Caco-2 (cell line): ENCODE measurements around the gene ACAA2. TPM values are rescaled to one million over a fixed set of nuclear protein-coding genes. Genes with fewer than 3 reads are reported as not detected.
"Not testable (repeated sequence)": the region's sequence is repeated elsewhere in the genome, so short reads cannot be mapped to it uniquely, and the experiment has no call there.

ENCODE experiments used
- BruUV-seq: library from RNA; stranded (reverse); fragments of 400-500 nt; replicated peaks from 2 replicates; lab custom pipeline; 2021; lab: Mats Ljungman, UMichigan
- CTCF ChIA-PET: fragments of 300-600 bp; sonication (Branson Sonifier 250); formaldehyde crosslinking; loops from one replicate; lab custom pipeline; 2022; ENCODE audit warnings: antibody characterized with exemption; lab: Charles Lee
- POLR2A ChIA-PET: fragments of 300-600 bp; sonication (Branson Sonifier 250); formaldehyde crosslinking; loops from one replicate; lab custom pipeline; 2022; ENCODE audit warnings: antibody characterized with exemption; lab: Charles Lee
- DNase-seq, 2 experiments: peaks; one replicate each; pipeline versions ENCODE4 v3.0.0 to v3.0.0-alpha.2; 2020 to 2022
- H3K27me3 ChIP-seq: replicated peaks from 2 replicates; pipeline ENCODE4 v1.6.0; 2011; ENCODE audit warnings: low read length; ENCODE audit not compliant: control insufficient read depth, insufficient read depth
- H3K36me3 ChIP-seq: 2 replicates; pipeline ENCODE4 v1.5.1; 2011; ENCODE audit warnings: low read length; ENCODE audit not compliant: control insufficient read depth, insufficient read depth
- H3K4me1 ChIP-seq: fragments of 250-450 bp; sonication (Bioruptor Pico); 2 replicates; pipeline ENCODE4 v1.5.1; 2020; ENCODE audit warnings: mild to moderate bottlenecking
- H3K4me3 ChIP-seq: 2 replicates; pipeline ENCODE4 v1.5.1; 2011; ENCODE audit warnings: low read depth, mild to moderate bottlenecking, control low read depth, low read length
- H3K9me3 ChIP-seq: fragments of 250-450 bp; sonication (Bioruptor Pico); 2 replicates; pipeline ENCODE4 v1.5.1; 2020; ENCODE audit warnings: mild to moderate bottlenecking, moderate library complexity
- H3K27ac Mint-ChIP-seq: one replicate; pipeline ENCODE4 v1.8.0; 2022; ENCODE audit warnings: mixed read lengths; ENCODE audit not compliant: unreplicated experiment
- H3K27me3 Mint-ChIP-seq: one replicate; pipeline ENCODE4 v1.8.0; 2022; ENCODE audit warnings: mixed read lengths; ENCODE audit not compliant: insufficient read depth, unreplicated experiment
- H3K36me3 Mint-ChIP-seq: one replicate; pipeline ENCODE4 v1.8.0; 2022; ENCODE audit warnings: mild to moderate bottlenecking, mixed read lengths; ENCODE audit not compliant: insufficient read depth, unreplicated experiment
- H3K4me1 Mint-ChIP-seq: one replicate; pipeline ENCODE4 v1.8.0; 2022; ENCODE audit warnings: low read depth, mixed read lengths; ENCODE audit not compliant: unreplicated experiment
- H3K4me3 Mint-ChIP-seq: one replicate; pipeline ENCODE4 v1.8.0; 2022; ENCODE audit warnings: mild to moderate bottlenecking, moderate library complexity, mixed read lengths; ENCODE audit not compliant: unreplicated experiment
- H3K9me3 Mint-ChIP-seq: one replicate; pipeline ENCODE4 v1.8.0; 2022; ENCODE audit warnings: mixed read lengths; ENCODE audit not compliant: unreplicated experiment
- intact Hi-C: fragments of 100-400 bp; cut with micrococcal nuclease; formaldehyde crosslinking; loops from one replicate; pipeline ENCODE4 v1.10.0; 2022; ENCODE audit not compliant: unreplicated experiment
- total RNA-seq: library from RNA; stranded (reverse); gene quantifications from 2 replicates; pipeline ENCODE4 v1.2.3, GENCODE V29; 2022
- TF ChIP-seq, protein P1 (sequence below), 2 experiments: fragments of 200-600 bp in 1 of 2; IDR thresholded peaks; 1 replicate in 1 of 2; 2 replicates in 1 of 2; pipeline versions ENCODE4 v1.5.1 to v1.8.0; 2011 to 2022; ENCODE audit warnings: antibody characterized with exemption in 1 of 2, control low read depth in 1 of 2, inconsistent platforms in 1 of 2, low read depth in 1 of 2, low read length in 1 of 2, mild to moderate bottlenecking in 1 of 2, moderate library complexity in 1 of 2; ENCODE audit not compliant: insufficient read depth in 1 of 2, severe bottlenecking in 1 of 2, unreplicated experiment in 1 of 2

Gene ACAA2
- total RNA-seq, 1 experiment from 2014 or later: 207 TPM

DNA sequence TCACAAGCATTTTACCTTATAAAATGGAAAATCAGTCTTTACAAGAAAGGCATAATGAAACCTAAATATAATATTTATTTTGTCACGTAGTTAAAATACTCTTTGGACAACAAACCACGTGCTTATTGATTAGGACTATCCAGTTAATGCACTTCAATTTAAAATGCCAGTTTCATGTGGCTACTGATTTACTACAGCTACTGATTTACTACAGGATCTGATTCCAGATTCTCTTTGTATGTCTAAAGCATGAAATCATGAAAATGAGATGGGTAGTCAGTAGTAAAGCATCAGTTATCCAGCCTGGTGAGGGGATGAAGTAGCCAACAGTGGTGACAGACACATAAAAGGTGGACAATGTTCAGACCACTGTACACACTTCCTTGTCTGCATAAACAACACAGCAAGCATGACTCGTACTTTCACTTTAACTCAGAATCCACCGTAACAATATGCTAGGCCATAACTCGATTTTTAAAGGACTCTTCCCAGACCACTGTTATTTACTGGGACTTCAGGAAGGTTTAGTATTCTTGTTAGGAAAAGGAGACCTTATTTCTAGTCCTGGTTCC is 24.9 kb downstream of the ACAA2 start:
- Mint-ChIP-seq H3K27me3 (no peaks in the 10 kb centered on the region), H3K27ac (no peak overlapping the region), H3K36me3 (peaks cover 68% of the 10 kb centered on the region), H3K9me3 (no peaks in the 10 kb centered on the region), H3K4me1 (no peaks in the 10 kb centered on the region), H3K4me3 (no peak overlapping the region)
- Histone ChIP-seq H3K27me3 (no peaks in the 10 kb centered on the region), H3K4me1 (no peaks in the 10 kb centered on the region), H3K4me3 (no peak overlapping the region), H3K36me3 (no peaks in the 10 kb centered on the region), H3K9me3 (no peaks in the 10 kb centered on the region)
- intact Hi-C loops: no loop called here
- ChIA-PET POLR2A (no interaction called here), CTCF (no interaction called here)
- DNase-seq: no peak
- no TSS peak for BruUV-seq
- TF ChIP-seq, protein P1, sequence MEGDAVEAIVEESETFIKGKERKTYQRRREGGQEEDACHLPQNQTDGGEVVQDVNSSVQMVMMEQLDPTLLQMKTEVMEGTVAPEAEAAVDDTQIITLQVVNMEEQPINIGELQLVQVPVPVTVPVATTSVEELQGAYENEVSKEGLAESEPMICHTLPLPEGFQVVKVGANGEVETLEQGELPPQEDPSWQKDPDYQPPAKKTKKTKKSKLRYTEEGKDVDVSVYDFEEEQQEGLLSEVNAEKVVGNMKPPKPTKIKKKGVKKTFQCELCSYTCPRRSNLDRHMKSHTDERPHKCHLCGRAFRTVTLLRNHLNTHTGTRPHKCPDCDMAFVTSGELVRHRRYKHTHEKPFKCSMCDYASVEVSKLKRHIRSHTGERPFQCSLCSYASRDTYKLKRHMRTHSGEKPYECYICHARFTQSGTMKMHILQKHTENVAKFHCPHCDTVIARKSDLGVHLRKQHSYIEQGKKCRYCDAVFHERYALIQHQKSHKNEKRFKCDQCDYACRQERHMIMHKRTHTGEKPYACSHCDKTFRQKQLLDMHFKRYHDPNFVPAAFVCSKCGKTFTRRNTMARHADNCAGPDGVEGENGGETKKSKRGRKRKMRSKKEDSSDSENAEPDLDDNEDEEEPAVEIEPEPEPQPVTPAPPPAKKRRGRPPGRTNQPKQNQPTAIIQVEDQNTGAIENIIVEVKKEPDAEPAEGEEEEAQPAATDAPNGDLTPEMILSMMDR (IDR thresholded peaks at IDR 0.05; ENCODE audit: insufficient read depth in 1 of 2, low read depth in 1 of 2, low read length in 1 of 2, severe bottlenecking in 1 of 2, unreplicated experiment in 1 of 2): no peak

DNA sequence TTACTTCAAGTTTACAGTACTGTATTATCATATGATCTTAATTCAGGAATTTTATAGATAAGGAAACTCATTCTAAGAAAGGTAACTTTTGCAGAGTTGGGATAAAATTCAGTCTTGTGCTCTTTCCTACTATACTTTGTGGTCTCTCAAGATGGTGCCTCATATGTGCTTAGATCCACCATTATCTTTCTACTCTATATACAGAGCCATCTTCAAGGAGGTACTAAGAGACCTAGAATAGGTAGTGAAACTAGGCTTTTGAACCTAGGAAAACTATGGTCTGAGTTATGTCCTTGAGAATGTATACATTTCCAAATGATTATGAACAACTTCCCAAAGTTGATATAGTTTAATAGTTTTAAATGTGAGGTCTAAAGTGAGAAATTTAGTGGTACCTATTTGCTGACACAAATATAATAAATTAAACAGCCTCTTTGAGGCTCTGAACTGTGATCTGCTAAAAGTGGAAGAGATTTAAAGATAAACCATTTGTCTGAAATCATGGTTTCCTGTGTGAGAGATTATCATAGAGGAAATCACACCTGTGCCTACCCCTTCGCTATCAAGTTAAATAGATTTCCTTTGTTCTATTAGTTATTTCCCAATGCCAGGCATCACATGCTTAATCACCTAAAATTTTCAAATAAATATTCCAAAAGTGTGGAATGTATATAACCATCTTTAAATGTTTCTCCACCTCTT is 27.2 kb downstream of the ACAA2 start:
- ChIA-PET CTCF (no interaction called here), POLR2A (no interaction called here)
- no peaks in the 10 kb centered on the region for H3K27me3 Mint-ChIP-seq
- no peaks in the 10 kb centered on the region for H3K4me1 Mint-ChIP-seq
- H3K36me3 ChIP-seq: no peaks in the 10 kb centered on the region
- H3K27ac Mint-ChIP-seq: no peak overlapping the region
- peaks cover 71% of the 10 kb centered on the region for H3K36me3 Mint-ChIP-seq
- H3K4me3 ChIP-seq: no peak overlapping the region
- no peaks in the 10 kb centered on the region for H3K27me3 ChIP-seq
- BruUV-seq: no TSS peak
- no peaks in the 10 kb centered on the region for H3K4me1 ChIP-seq
- H3K4me3 Mint-ChIP-seq: no peak overlapping the region
- intact Hi-C loops: no loop called here
- TF ChIP-seq, protein P1 (IDR thresholded peaks at IDR 0.05; ENCODE audit: insufficient read depth in 1 of 2, low read depth in 1 of 2, low read length in 1 of 2, severe bottlenecking in 1 of 2, unreplicated experiment in 1 of 2): no peak
- no peak for DNase-seq
- H3K9me3 Mint-ChIP-seq: no peaks in the 10 kb centered on the region
- H3K9me3 ChIP-seq: no peaks in the 10 kb centered on the region

DNA sequence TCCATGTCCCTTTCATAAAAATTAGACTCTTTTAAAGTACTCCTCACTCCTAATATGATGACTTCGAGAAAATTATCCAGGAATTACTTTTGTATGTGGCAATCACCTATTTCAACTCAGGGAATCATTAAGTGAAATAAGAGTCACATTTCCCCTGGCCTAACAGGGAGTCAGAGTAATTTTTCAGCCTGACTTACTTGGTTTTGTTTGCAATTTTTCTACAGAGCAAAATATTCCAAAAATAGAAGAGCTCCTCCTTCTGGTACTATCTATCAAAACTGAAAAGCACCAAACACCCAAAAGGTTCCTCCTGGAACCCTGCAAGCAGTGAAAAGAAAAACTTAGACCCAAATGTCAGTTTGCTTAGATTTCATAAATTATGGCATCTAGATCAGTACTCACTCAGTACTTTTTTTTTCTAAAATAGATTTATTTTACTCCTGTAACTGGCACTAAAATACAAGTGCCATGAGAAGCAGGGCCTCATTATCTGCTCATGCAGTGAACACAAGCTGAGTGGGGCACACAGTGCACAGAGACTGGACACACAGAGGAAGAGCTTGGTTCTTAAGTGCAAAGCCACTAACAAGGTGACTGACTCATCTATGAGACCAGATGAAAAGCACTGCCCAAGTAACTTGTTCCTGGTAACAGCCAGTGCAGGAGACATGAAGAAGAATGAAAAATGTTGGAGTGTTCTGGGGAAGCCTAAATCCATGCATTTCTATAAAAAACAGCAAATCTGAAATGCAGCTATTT is 28.7 kb downstream of the ACAA2 start:
- TF ChIP-seq, protein P1 (IDR thresholded peaks at IDR 0.05; ENCODE audit: insufficient read depth in 1 of 2, low read depth in 1 of 2, low read length in 1 of 2, severe bottlenecking in 1 of 2, unreplicated experiment in 1 of 2): no peak
- H3K27me3 Mint-ChIP-seq: no peaks in the 10 kb centered on the region
- CTCF ChIA-PET: interaction anchor here (0.7 to 1.7 kb wide), 4 partner anchors 10 to 297 kb away, joined by 3 to 6 read pairs (median 3); partner anchors contain the start of gene C18orf32
- DNase-seq: no peak
- no peak overlapping the region for H3K4me3 Mint-ChIP-seq
- no peaks in the 10 kb centered on the region for H3K36me3 ChIP-seq
- POLR2A ChIA-PET: no interaction called here
- no peak overlapping the region for H3K4me3 ChIP-seq
- H3K4me1 ChIP-seq: no peaks in the 10 kb centered on the region
- no peaks in the 10 kb centered on the region for H3K27me3 ChIP-seq
- peaks cover 71% of the 10 kb centered on the region for H3K36me3 Mint-ChIP-seq
- H3K9me3 Mint-ChIP-seq: peaks cover 11% of the 10 kb centered on the region
- H3K9me3 ChIP-seq: no peaks in the 10 kb centered on the region
- H3K27ac Mint-ChIP-seq: no peak overlapping the region
- no TSS peak for BruUV-seq
- intact Hi-C loops: no loop called here
- no peaks in the 10 kb centered on the region for H3K4me1 Mint-ChIP-seq

DNA sequence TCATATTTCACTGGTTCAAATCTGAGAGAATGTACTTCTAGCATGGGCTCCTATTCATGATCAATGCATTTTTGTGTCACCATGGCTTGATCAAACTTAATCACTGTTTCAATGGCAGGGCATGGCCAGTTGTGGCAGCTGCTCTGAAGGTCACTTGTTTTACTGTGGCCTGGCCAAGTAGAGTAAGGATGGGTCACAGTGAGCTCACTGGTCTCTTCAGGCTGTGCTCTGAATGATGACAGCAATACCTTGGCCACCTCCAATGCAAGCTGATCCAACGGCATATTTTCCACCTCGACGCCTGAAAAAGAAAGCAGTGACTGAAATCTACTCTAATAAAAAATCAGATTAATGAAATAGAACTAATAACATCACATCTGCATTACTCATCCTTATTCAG is 29.7 kb downstream of the ACAA2 start:
- H3K27me3 ChIP-seq, H3K4me1 Mint-ChIP-seq, CTCF ChIA-PET, H3K36me3 ChIP-seq, POLR2A ChIA-PET, H3K4me3 Mint-ChIP-seq, intact Hi-C loops, H3K4me1 ChIP-seq, H3K27ac Mint-ChIP-seq, H3K27me3 Mint-ChIP-seq, H3K4me3 ChIP-seq, BruUV-seq, H3K9me3 ChIP-seq, DNase-seq: not testable (repeated sequence)
- peaks cover 11% of the 10 kb centered on the region for H3K9me3 Mint-ChIP-seq
- H3K36me3 Mint-ChIP-seq: peaks cover 71% of the 10 kb centered on the region
